ENCODE results near the gene C22orf39.

C22orf39 gene

DNA sequence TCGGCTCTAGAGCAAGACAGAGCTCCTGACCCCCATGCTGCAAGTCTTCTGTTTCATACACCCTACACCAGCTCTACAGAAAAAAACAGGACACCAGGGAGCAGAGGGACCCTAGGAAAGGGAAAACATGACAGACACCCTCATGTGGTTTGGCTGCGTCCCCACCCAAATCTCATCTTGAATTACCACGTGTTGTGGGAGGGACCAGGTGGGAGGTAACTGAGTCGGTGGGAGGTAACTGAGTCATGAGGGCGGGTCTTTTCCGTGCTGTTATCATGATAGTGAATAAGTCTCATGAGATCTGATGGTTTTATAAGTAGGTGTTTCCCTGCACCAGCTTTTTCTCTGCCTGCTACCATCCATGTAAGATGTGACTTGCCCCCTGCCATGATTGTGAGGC, 6.6 kb upstream of the C22orf39 start:
- no peak overlapping the region for H3K4me3 ChIP-seq (ENCODE audit: low read depth, low read length)
- no peak for DNase-seq (ENCODE audit: low read depth)
- TF ChIP-seq, protein P1, sequence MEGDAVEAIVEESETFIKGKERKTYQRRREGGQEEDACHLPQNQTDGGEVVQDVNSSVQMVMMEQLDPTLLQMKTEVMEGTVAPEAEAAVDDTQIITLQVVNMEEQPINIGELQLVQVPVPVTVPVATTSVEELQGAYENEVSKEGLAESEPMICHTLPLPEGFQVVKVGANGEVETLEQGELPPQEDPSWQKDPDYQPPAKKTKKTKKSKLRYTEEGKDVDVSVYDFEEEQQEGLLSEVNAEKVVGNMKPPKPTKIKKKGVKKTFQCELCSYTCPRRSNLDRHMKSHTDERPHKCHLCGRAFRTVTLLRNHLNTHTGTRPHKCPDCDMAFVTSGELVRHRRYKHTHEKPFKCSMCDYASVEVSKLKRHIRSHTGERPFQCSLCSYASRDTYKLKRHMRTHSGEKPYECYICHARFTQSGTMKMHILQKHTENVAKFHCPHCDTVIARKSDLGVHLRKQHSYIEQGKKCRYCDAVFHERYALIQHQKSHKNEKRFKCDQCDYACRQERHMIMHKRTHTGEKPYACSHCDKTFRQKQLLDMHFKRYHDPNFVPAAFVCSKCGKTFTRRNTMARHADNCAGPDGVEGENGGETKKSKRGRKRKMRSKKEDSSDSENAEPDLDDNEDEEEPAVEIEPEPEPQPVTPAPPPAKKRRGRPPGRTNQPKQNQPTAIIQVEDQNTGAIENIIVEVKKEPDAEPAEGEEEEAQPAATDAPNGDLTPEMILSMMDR (IDR thresholded peaks at IDR 0.05; ENCODE audit: control insufficient read depth, extremely low read depth, insufficient read depth) = no peak

DNA sequence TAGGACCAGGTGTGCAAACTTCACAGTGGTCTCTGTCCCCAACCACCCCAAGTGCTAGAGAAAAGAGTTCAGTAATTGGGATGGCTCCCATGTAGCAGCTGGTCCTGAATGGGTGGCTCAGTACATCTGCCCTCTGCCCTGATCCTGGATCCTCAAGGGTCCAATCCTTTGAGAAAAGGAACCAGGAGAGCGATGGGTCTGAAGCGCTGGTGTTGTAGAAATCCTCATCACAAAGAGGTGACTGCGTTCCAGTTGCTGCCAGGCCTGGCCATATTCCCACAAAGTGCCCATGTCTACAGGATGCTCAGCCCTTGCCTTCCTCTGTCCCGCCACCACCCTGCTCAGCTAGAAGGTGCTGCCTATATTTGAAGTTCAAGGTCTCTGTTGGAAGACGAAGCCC, 6.2 kb upstream of the C22orf39 start:
- H3K4me3 ChIP-seq (ENCODE audit: low read depth, low read length) = no peak overlapping the region
- TF ChIP-seq, protein P1 (IDR thresholded peaks at IDR 0.05; ENCODE audit: control insufficient read depth, extremely low read depth, insufficient read depth) = no peak
- no peak for DNase-seq (ENCODE audit: low read depth)

DNA sequence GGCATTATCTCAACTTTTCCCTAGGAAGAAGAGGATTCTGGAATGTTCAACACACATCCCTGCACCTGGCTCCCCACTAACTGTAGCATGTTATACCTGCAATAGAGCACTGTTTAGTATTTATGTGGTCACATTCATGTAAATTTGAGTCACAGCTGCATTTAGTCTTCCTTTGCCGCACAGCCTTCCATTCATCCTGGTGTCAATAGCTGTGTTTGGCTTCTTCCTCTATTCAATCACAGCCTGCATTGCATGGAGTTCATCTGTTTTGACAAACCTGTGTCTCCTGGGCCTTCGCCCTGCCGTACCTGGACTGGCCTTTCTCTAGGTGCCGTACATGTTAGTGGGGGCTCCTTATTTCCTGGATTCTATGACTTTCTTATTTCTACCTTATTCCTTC, 4.1 kb upstream of the C22orf39 start:
- TF ChIP-seq, protein P1 (IDR thresholded peaks at IDR 0.05; ENCODE audit: control insufficient read depth, extremely low read depth, insufficient read depth) = no peak
- DNase-seq (ENCODE audit: low read depth) = no peak
- no peak overlapping the region for H3K4me3 ChIP-seq (ENCODE audit: low read depth, low read length)

DNA sequence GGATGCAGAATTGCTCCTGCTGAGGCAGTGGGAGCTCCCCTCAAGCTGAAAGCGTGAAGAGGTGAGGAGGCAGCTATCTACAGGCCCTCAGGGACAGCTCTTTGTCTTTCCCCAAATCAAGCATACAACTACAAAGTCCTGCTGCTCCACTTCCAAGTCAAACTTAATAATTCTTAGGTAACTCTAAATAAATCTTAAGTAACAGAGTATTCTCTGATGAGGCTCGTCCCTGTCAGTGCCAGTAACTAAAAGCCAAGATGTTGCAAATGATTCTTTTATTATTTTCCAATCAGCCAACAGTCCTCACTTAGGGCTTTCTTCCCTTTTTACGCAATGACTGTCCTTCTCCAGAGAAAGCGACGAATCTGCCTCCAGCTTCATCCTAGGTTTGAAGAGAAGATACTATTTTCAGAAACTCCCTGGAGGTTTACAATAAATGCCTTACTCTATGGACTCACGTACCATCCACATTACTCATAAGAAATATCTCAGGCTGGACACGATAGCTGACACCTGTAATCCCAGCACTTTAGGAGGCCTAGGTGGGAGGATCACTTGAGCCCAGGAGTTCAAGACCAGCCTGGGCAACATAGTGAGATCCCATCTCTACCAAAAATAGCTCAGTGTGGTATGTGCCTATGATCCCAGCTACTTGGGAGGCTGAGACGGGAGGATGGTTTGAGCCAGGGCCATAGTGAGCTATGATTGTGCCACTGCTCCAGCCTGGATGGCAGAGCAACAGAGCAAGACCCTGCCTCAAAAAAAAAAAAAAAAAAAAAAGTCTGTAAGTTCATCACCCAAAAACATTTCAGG, 3.1 kb upstream of the C22orf39 start:
- TF ChIP-seq, protein P1 (IDR thresholded peaks at IDR 0.05; ENCODE audit: control insufficient read depth, extremely low read depth, insufficient read depth) = no peak
- DNase-seq (ENCODE audit: low read depth) = no peak
- no peak overlapping the region for H3K4me3 ChIP-seq (ENCODE audit: low read depth, low read length)

DNA sequence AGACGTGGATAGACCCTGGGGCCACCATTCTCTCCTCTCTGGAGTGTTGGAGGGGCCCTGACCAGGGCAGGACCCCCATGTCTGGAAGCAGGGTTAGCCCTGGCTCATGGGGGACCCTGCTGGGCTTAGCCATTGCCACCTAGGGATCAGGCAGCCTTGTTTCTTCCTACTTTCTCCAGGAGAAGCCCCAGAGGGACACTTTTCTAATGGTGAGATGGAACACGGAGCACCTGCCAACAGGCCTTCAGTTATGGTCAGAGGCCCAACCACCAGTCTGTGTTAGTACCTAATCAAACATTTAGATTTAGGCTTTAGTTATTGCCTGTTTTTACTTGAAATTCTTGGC, 1.9 kb upstream of the C22orf39 start:
- DNase-seq (ENCODE audit: low read depth) = no peak
- TF ChIP-seq, protein P1 (IDR thresholded peaks at IDR 0.05; ENCODE audit: control insufficient read depth, extremely low read depth, insufficient read depth) = no peak
- no peak overlapping the region for H3K4me3 ChIP-seq (ENCODE audit: low read depth, low read length)

DNA sequence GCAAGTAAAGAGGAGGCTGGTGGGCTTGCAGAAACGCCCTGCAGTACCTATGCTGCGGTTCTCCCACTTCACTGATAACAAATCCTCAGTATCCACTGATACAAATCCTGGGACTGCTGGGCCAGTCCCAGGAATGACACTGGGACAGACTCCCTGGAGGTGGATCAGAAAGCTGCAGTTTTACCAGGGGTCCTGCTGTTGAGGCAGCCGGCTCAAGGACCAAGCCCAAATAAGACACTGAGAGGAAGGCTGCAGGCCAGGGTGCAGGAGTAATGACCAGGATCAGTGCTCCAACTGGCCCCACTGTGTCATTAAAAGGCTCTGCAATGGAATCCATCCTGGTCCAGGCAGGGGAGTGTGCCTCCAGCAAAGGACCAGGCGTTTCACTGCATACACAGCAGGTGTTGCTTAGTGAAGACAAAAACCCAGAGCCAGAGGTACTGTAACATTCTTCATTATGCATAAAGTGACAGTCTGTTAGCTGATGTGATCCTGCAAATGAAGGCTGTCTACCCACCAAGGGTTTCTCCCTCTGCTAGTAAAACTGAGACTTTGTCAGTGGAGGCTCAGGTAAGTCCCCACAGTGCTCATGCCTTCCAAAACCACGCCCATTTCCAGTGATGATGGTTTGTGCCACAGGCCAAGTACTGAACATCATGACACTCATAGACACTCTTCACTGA, 1.4 kb upstream of the C22orf39 start:
- TF ChIP-seq, protein P1 (IDR thresholded peaks at IDR 0.05; ENCODE audit: control insufficient read depth, extremely low read depth, insufficient read depth) = no peak
- H3K4me3 ChIP-seq (ENCODE audit: low read depth, low read length) = peak overlapping the region; percentile 93
- no peak for DNase-seq (ENCODE audit: low read depth)
